Endothelial cell of coronary artery (primary cell): ENCODE results near the gene ZC3HAV1. TPM values are rescaled to one million over a fixed set of nuclear protein-coding genes. Genes with fewer than 3 reads are reported as not detected.

Experiments
- total RNA-seq: library from RNA; depleted of rRNA; stranded (reverse); fragments of >200 nt; gene quantifications from 2 replicates; pipeline ENCODE4 v1.2.3, GENCODE V29; 2014

ZC3HAV1 gene
- 24.0 and 38.4 TPM in 2 replicates for total RNA-seq

GRCh38 chr7:139109188-139109982 lies at the start of gene ZC3HAV1:
ZC3HAV1 (minus strand) TSS chr7:139109720; CDS start chr7:139109331, 389 bp downstream.

GRCh38 chr7:139035586-139036353 lies 73.8 kb downstream of the ZC3HAV1 start, which contains the start of gene ZC3HAV1L:
ZC3HAV1L (minus strand) TSS chr7:139036042; CDS start chr7:139036017, 25 bp downstream.

Other genes with a start within 250 kb of the ZC3HAV1 start
- 2.3 TPM in 2 replicates for gene KIAA1549, start 128.3 kb downstream of the ZC3HAV1 start, total RNA-seq
- gene ZC3HAV1L, start 73.7 kb downstream of the ZC3HAV1 start, total RNA-seq = 8.9 and 19.9 TPM in 2 replicates
- gene UBN2, start 121.5 kb upstream of the ZC3HAV1 start, total RNA-seq = 3.1 and 5.0 TPM in 2 replicates
- gene FMC1, start 231.6 kb upstream of the ZC3HAV1 start, total RNA-seq = 6.1 and 9.4 TPM in 2 replicates